Measurements from ENCODE around the gene RAB3B.
"Not testable (repeated sequence)": the region's sequence is repeated elsewhere in the genome, so short reads cannot be mapped to it uniquely, and the experiment has no call there.

RAB3B gene

GRCh38 chr1:51989582-51990477 is 670 bp downstream of the RAB3B start:
- DNase-seq (ENCODE audit: low spot score): no peak

- DNase-seq (ENCODE audit: low spot score): no peak
Measured at GRCh38 chr1:51988254-51988653, 2.2 kb downstream of the RAB3B start.

DNA sequence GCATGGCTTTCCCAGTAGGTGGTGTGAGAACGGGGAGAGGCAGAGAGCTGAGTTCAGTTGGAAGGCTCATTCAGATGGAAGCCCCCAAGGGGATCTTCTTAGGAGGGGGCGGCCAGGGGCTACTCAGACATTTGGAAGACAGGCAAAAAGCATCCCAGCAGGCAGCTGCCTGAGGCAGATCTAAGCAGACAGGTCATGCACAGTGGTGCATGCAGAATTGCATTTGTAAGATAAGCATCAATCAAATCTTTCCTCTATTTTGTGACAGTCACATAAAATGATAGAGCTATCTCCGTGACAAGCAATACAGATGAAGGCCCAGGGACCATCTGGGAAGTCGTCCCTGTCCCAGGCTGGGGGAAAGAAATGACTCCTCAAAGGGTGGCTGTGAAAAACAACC is 3.8 kb downstream of the RAB3B start:
- no peak for DNase-seq (ENCODE audit: low spot score)

DNA sequence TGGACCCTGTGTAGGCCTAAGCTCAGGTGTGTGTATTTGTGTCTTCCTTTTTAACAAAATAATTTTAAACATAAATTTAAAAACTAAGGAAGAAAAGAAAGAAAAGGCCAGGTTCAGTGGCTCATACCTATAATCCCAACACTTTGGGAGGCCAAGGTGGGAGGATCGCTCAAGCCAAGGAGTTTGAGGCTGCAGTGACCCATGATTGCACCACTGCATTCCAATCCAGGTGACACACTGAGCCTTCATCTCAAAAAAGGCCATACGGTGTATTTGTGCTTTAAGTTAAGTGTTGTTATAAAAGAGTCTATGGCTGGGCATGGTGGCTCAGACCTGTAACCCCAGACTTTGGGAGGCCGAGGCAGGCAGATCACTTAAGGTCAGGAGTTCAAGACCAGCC is 8.3 kb downstream of the RAB3B start:
- DNase-seq (ENCODE audit: low spot score): no peak

GRCh38 chr1:51981555-51981954 is 8.9 kb downstream of the RAB3B start:
- no peak for DNase-seq (ENCODE audit: low spot score)

- no peak for DNase-seq (ENCODE audit: low spot score)
Measured at GRCh38 chr1:51978099-51978498, 12.4 kb downstream of the RAB3B start.

DNA sequence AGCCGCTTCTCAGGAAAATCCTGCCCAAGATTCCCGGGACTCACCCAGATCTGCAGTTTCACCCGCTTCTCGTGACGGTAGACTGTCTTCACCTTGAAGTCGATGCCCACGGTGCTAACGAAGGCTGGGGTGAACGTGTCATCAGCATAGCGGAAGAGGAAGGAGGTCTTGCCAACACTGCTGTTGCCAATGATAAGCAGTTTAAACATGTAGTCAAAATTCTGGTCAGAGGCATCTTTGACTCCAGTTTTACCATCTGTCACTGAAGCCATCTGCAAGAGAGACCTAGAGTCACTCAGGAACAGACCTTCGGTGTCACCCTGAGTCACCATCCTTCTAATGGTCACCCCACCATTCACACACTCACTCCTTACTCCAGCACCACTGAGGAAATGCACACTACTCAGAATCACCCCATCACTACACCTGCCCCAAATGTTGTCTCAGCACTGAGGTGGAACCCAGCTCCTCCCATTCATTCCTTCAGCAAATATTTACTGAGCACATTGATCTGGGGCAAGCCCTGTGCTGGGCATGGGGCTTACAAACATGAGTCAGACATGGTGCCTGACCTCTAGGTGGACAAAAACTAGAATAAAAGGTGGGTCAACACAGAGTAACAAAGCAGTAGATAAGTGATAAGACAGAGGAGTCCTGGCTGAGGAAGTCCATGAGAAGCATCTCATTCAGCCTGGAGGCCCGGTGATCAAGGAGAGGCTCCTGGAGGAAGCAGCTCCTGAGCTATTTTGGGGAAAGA is 13.5 kb downstream of the RAB3B start:
- DNase-seq (ENCODE audit: low spot score): no peak

DNA sequence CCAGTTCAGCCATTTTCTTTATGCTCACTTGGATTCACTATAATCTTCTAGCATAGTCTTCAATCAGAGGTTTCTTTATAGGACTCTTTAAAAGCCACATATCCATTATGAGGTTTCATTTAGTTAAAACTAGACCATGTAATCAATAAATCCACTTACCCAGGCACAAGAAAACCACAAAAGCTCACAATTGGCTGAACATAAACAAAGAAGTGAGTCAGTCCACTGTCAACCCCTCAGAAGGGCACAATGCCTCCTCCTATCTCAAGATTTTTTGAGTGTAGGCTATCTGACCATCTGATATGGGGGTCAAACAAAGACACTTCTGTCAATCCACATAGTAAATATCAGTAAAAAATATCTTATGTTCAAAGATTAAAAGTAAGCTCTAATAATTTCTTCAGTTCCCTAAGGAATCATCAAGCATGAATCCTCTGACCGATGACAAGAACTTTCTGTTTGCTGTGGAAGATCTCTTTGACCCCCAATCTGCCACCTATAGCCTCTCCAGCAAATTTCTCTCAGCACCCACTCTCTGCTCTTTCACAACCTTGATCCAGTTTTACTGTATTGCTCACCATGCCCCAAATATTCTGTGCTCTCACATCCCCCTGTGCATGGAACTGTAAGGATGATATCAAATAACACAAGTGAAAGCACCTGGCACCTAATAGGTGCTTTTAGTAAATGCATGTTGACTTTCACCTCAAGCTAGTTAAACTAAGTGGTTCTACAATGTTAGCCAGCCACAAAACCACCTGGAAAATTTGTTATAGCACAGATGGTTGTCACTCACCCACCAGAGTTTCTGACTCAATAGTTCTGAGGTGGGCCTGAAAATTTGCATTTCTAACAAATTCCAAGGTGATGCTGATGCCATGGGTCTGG is 16.7 kb downstream of the RAB3B start:
- no peak for DNase-seq (ENCODE audit: low spot score)

DNA sequence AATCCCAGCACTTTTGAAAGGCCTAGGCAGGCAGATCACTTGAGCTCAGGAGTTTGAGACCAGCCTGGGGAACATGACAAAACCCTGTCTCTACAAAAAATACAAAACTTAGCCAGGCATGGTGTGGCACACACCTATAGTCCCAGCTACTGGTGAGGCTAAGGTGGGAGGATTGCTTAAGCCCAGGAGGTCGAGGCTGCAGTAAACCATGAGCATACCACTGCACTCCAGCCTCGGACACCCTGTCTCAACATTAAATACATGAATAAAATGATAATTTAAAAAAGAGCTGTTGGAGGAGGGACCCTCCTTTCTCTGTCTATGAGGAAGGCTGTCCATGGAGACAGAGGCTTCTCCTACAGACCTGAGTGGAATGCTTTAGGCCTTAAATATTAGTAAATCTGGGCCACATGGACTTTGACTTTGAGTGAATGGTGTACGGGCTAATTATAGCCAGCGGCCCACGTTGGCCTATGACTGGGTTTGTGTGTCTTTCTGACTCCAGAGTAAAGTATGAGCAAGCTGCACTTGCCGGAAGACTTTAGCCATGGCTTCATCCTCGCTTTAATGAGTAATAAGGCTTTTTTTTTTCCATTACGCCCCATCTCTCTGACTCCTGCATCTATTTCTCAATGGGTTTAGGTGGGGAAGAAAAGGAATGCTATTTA is 21.3 kb downstream of the RAB3B start:
- no peak for DNase-seq (ENCODE audit: low spot score)

- DNase-seq (ENCODE audit: low spot score): no peak
Measured at GRCh38 chr1:51968632-51969031, 21.9 kb downstream of the RAB3B start.

- DNase-seq (ENCODE audit: low spot score): not testable (repeated sequence)
Measured at GRCh38 chr1:51967213-51967791, 23.2 kb downstream of the RAB3B start.

- DNase-seq (ENCODE audit: low spot score): no peak
Measured at GRCh38 chr1:51966559-51966958, 23.9 kb downstream of the RAB3B start.

GRCh38 chr1:51964309-51964696 is 26.2 kb downstream of the RAB3B start:
- no peak for DNase-seq (ENCODE audit: low spot score)

DNA sequence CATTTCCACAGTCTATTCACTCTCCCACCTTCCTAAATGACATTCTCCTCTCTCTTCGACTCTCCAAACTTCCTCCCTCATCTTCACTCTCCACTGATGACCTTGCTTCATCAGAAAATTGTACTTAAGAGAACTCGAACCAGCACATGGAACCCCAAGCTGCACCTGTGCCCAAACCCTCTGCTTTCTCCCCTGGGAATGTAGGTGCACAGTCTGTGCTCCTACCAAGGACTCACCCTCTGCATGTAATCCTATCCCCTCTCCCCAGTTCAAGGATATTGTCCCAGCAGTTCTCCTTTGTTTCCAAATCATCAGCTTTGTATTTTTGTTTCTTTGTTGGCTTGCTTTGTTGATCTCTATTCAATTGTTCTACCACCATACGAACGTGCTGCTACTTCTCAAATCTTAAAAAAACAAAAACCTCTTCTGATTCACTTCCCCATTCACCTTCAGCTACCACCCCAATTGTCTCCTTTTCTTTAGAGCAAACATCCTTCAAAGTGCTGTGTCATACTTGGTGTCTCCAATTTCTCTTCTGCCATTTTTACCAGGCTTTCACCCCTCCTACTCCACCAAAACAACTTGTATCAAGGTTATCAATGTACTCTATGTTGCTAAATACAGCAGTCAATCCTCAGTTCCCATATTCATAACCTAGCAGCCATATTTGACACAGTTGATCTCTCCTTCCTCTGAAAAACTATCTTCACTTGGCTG is 26.8 kb downstream of the RAB3B start:
- DNase-seq (ENCODE audit: low spot score): no peak

DNA sequence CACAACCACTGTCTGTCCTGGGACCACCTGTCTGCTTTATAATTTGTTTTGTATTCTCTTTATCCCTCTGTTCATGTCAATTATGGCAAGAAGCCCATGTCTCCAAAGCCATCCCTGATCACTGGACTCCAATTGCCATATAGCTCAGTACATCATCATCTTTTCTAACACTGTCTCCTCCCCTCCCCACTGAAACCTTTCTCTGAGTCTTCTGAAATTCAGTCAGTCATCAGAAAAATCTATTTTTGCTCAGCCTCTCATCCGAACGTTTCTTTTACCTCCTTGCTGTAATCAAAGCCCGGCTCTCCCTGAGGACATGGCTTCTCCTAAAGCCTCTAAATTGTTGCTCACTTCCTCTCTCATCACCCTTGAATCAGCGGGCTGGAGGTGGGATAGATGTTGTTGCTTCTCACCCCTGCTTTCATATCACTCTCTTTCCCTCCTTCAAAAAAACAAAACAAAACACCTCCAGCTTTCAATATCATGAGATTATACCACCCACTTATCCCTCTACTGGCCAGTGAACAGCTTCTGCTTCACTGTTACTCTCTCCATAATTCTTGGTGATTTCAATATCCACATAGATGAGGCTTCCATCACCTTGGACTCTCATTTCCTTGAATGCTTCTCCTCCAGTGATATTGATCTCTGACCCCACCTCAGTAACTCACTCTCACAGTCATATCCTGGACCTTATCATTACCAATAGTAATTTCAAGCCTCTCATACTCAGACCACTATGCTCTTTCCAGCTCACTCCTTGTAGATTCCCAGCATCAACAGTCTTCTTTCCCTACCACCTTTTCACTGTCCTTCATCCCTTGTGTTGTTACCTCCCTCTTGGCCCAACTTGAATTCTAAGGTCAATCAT is 27.8 kb downstream of the RAB3B start:
- no peak for DNase-seq (ENCODE audit: low spot score)

DNA sequence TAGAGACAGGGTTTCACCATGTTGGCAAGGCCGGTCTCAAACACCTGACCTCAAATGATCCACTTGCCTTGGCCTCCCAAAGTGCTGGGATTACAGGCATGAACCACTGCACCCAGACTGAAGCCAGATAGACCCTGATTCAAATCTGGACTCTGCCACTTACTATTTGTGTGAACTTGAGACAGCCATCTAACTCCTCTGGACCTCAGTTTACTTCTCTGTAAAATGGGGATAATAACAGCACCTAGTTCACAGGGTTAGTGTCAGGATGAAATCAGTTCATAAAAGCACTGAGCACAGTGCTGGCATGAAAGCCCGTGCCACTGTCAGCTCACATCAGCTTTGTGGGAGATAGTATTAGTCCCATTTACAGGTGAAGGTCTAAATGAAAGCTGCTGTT is 28.5 kb downstream of the RAB3B start:
- no peak for DNase-seq (ENCODE audit: low spot score)

DNA sequence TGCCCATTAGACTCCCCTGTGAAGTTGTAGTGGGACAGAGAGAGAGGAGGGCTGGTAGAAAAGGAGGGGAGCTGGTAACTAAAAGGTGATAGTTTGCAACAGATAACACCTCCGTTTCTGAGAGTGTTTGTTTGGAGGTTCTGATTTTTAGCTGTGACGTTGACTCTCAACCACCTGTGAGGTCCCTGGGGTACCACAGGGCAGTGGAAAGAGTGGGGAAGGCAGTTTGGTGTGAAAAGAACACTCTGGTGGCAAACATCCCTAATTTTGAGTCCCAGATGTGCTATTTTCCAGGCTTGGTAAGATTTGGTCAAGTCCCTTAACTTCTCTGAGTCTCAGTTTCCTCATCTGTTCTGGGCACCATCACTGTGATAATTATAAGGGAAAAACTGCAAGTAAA is 29.3 kb downstream of the RAB3B start:
- no peak for DNase-seq (ENCODE audit: low spot score)

- no peak for DNase-seq (ENCODE audit: low spot score)
Measured at GRCh38 chr1:51960262-51960661, 30.2 kb downstream of the RAB3B start.

- DNase-seq (ENCODE audit: low spot score): no peak
Measured at GRCh38 chr1:51958824-51959223, 31.7 kb downstream of the RAB3B start.

DNA sequence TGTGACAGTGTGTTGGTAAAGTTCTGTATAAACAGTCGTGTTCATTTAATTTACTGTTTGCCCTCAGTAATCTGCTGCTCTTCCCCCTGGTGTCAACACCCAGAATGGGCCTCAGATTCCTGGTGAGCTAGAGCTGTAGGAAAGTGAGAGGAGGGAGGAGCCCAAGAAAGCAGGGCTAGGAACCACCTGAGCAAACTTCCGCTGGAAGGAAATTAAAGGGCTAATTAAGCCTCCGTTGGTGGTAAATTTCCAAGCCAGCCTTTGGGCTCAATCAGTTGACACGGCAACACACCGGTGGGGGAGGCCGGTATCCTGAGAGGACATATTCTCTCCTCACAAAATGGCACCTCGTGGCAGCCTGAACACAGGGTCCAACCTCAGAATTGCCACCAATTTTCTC is 32.9 kb downstream of the RAB3B start:
- DNase-seq (ENCODE audit: low spot score): no peak
